Subcutaneous adipose tissue (tissue), 4 donors: ENCODE data around the gene ZNF536. TPM values are rescaled to one million over a fixed set of nuclear protein-coding genes. Genes with fewer than 3 reads are reported as not detected.

Experiments used
- CTCF ChIP-seq: fragments of 450-650 bp; IDR thresholded peaks from one replicate; pipeline ENCODE4 v1.5.1; 2016; ENCODE audit warnings: low read depth, mild to moderate bottlenecking, control low read depth, antibody characterized with exemption, moderate library complexity
- total RNA-seq, 4 donors: library from RNA; depleted of rRNA; stranded (reverse); fragments of >200 nt; gene quantifications; one replicate each; pipeline ENCODE4 v1.1.0, GENCODE V29; 2016

ZNF536 gene
- total RNA-seq, 4 donors from 2014 or later, result under 0.01 to 0.17 TPM; not detected in 2

DNA sequence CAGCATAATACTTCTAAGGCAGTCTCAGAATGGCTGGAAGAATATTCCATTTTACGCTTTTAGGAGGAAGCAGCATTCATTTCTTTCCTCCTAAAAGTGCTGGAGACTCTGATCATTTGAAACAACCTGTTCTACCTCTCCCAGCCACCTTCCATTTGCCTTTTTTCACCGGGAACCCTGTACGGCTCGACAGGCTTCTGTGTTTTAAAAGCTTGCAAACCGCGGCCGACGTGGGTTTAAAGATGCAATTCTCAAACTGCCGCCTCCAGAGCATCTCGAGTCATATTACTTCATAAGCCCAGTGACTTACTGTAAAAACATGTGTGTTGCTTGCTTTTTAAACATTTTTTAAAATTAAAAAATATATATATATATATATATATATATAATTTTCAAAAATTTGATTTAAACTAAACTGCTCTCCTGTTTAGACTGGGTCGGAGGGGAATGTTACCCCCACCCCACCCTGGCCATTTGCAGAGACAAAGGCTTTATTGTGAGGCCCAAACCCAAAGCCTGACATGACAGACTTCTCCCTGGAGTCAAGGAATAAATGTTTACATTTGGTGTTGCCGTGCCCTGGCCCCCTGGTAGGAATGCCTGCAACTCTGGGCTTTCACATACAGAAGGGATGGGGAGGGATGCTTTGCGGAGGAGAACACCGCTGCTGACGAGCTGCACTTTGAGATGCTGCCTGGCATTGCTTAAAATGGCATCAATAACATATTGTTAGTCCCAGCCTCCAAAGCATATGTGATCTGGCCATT lies 30.4 kb downstream of the ZNF536 start:
- no peak for TF ChIP-seq CTCF

DNA sequence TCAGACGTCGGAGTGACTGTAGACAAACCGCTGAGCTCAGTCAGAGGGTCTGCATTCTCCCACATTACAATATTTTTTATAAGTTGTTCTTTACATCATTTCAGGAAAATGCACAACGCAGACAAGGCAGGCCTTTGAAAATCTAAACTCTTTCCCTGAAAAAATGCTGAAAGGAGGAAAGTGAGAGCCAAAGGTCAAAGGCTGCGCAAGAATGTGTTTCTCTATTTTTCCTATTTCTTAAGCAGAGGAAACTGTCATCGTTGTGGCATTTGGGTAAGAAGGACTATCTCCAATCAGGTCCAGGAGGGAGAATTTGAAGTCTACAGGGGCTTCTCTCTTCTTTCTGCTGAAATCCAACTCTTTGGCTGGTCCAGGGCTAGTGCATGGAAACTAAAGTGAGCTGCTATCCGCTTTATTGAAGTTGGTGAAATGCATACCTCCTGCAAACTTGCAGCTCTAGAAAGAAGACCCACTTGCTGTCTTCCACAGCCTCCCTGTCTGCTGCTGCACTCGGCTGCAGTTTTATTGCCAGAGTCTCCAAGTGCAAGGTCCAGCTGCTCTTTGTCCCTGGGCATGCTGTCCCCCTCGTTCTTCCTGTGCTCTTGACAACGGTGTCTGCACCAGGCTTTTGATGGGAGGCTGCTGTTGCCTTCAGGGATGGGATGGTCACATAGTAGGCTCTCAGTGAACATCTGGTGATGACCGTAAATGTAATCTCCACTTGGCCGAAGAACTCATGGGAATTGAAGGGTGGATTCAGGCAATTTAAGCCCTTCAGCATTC lies 31.2 kb downstream of the ZNF536 start:
- no peak for TF ChIP-seq CTCF

GRCh38 chr19:30406220-30407067 lies 34.3 kb downstream of the ZNF536 start:
- no peak for TF ChIP-seq CTCF

DNA sequence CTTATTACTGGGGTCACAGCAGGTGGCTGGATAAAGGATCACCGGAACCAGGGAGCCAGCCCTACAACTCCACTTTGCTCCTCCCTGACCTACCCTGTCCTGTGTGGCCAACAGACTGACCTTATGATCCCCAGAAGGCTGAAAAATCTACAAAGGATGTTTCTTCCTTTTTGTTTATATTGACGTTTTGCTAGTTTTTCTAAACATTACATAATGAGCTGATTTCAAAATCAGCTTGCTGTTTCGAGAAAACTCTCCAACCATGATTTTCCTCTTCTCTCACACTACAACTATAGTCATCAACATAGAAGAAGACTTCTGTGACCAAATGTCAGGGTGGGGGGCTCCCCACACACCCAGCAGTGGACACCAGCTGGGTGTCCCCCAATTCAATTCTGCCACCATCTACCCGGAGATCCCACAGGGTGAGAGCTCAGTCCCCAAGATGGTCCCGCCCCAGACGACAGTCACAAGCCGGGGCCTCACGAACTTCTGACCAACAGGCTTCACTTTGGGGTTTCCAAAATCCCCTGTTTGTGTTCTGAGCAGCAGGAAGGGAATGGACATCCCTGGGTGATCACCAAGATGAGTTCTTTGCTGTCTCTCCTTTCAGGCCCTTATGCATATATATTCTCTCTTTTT lies 35.0 kb downstream of the ZNF536 start:
- TF ChIP-seq CTCF, result no peak

GRCh38 chr19:30408734-30409301 lies 36.6 kb downstream of the ZNF536 start:
- no peak for TF ChIP-seq CTCF

DNA sequence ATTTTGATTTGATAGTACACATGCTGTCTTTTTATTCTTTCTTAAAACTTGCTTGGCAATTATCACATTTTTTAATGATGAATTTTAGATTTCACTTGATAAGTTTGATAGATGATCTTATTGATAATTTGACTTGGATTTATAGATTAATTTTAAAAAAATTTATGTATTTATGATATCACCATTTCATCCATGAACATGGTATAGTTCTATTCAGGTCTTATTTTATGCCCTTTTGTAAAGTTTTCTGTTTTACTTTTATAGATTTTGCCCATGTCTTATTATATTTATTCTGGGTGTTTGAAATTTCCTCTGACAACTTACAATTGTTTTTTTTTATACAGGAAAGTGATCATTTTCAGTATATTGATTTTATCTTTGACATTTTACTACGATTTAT lies 39.5 kb downstream of the ZNF536 start:
- no peak for TF ChIP-seq CTCF
